ENCODE measurements around the gene MAPK8. TPM values are rescaled to one million over a fixed set of nuclear protein-coding genes. Genes with fewer than 3 reads are reported as not detected.

MAPK8 gene
- total RNA-seq, 1 experiment from 2014 or later = 83.3 TPM

GRCh38 chr10:48462482-48463020 lies 156.1 kb downstream of the MAPK8 start:
- no peaks in the 10 kb centered on the region for H3K9me3 ChIP-seq
- H3K27me3 ChIP-seq (replicated peaks; ENCODE audit: control insufficient read depth, insufficient read depth, low read length) = no peaks in the 10 kb centered on the region
- H3K9me3 Mint-ChIP-seq (ENCODE audit: unreplicated experiment) = no peaks in the 10 kb centered on the region
- intact Hi-C loops (cut with micrococcal nuclease; ENCODE audit: unreplicated experiment) = loop anchor here (1.0 to 2.0 kb wide), 2 partner anchors 44 to 99 kb away; no protein-coding TSS in a partner anchor
- no TSS peak for BruUV-seq (replicated peaks)
- no peak overlapping the region for H3K4me3 ChIP-seq (ENCODE audit: low read depth, low read length)
- H3K27ac Mint-ChIP-seq (ENCODE audit: unreplicated experiment) = no peak overlapping the region
- no peaks in the 10 kb centered on the region for H3K27me3 Mint-ChIP-seq (ENCODE audit: insufficient read depth, unreplicated experiment)
- H3K36me3 ChIP-seq (ENCODE audit: control insufficient read depth, insufficient read depth, low read length) = no peaks in the 10 kb centered on the region
- no peak overlapping the region for H3K4me3 Mint-ChIP-seq (ENCODE audit: unreplicated experiment)
- H3K4me1 ChIP-seq = peaks cover 7% of the 10 kb centered on the region
- POLR2A ChIA-PET = interaction anchor here (0.6 kb wide), 1 partner anchor 16 kb away, joined by 3 read pairs; no protein-coding TSS in a partner anchor
- CTCF ChIA-PET = interaction anchor here (1.0 to 2.1 kb wide), 3 partner anchors 17 to 99 kb away, joined by 5 to 14 read pairs (median 8); no protein-coding TSS in a partner anchor
- no peak for TF ChIP-seq CTCF (IDR thresholded peaks at IDR 0.05; ENCODE audit: insufficient read depth in 1 of 2, low read depth in 1 of 2, low read length in 1 of 2, severe bottlenecking in 1 of 2, unreplicated experiment in 1 of 2)
- H3K36me3 Mint-ChIP-seq (ENCODE audit: insufficient read depth, unreplicated experiment) = peaks cover 4% of the 10 kb centered on the region
- peaks cover 21% of the 10 kb centered on the region for H3K4me1 Mint-ChIP-seq (ENCODE audit: low read depth, unreplicated experiment)
- no peak for DNase-seq

- ChIA-PET CTCF (interaction anchor here (0.5 to 2.1 kb wide), 6 partner anchors 10 to 192 kb away, joined by 3 to 14 read pairs (median 6); partner anchors contain the start of gene ARHGAP22), POLR2A (interaction anchor here (0.6 kb wide), 1 partner anchor 17 kb away, joined by 3 read pairs; no protein-coding TSS in a partner anchor)
- Mint-ChIP-seq H3K4me3 (ENCODE audit: unreplicated experiment) (no peak overlapping the region), H3K9me3 (ENCODE audit: unreplicated experiment) (no peaks in the 10 kb centered on the region), H3K27me3 (ENCODE audit: insufficient read depth, unreplicated experiment) (no peaks in the 10 kb centered on the region), H3K36me3 (ENCODE audit: insufficient read depth, unreplicated experiment) (peaks cover 4% of the 10 kb centered on the region), H3K4me1 (ENCODE audit: low read depth, unreplicated experiment) (peaks cover 28% of the 10 kb centered on the region), H3K27ac (ENCODE audit: unreplicated experiment) (peak overlapping the region; percentile 28)
- H3K4me1 ChIP-seq = peaks cover 16% of the 10 kb centered on the region
- peak; percentile 61 for DNase-seq
- intact Hi-C loops (cut with micrococcal nuclease; ENCODE audit: unreplicated experiment) = loop anchor here (1.0 to 2.0 kb wide), 3 partner anchors 19 to 100 kb away; no protein-coding TSS in a partner anchor
- TF ChIP-seq CTCF (IDR thresholded peaks at IDR 0.05; ENCODE audit: insufficient read depth in 1 of 2, low read depth in 1 of 2, low read length in 1 of 2, severe bottlenecking in 1 of 2, unreplicated experiment in 1 of 2) = peak in 1 of 2 experiments; percentile 47
- H3K36me3 ChIP-seq (ENCODE audit: control insufficient read depth, insufficient read depth, low read length) = no peaks in the 10 kb centered on the region
- H3K9me3 ChIP-seq = no peaks in the 10 kb centered on the region
- BruUV-seq (replicated peaks) = no TSS peak
- no peaks in the 10 kb centered on the region for H3K27me3 ChIP-seq (replicated peaks; ENCODE audit: control insufficient read depth, insufficient read depth, low read length)
- no peak overlapping the region for H3K4me3 ChIP-seq (ENCODE audit: low read depth, low read length)
Observed at GRCh38 chr10:48463318-48464003, 157.0 kb downstream of the MAPK8 start.

GRCh38 chr10:48464121-48464870 lies 157.8 kb downstream of the MAPK8 start:
- Mint-ChIP-seq H3K4me1 (ENCODE audit: low read depth, unreplicated experiment) (peaks cover 29% of the 10 kb centered on the region), H3K27ac (ENCODE audit: unreplicated experiment) (peak overlapping the region; percentile 28), H3K4me3 (ENCODE audit: unreplicated experiment) (no peak overlapping the region), H3K36me3 (ENCODE audit: insufficient read depth, unreplicated experiment) (peaks cover 4% of the 10 kb centered on the region), H3K27me3 (ENCODE audit: insufficient read depth, unreplicated experiment) (no peaks in the 10 kb centered on the region), H3K9me3 (ENCODE audit: unreplicated experiment) (no peaks in the 10 kb centered on the region)
- Histone ChIP-seq H3K4me3 (ENCODE audit: low read depth, low read length) (no peak overlapping the region), H3K9me3 (no peaks in the 10 kb centered on the region), H3K36me3 (ENCODE audit: control insufficient read depth, insufficient read depth, low read length) (no peaks in the 10 kb centered on the region), H3K27me3 (replicated peaks; ENCODE audit: control insufficient read depth, insufficient read depth, low read length) (no peaks in the 10 kb centered on the region), H3K4me1 (peaks cover 25% of the 10 kb centered on the region)
- no peak for TF ChIP-seq CTCF (IDR thresholded peaks at IDR 0.05; ENCODE audit: insufficient read depth in 1 of 2, low read depth in 1 of 2, low read length in 1 of 2, severe bottlenecking in 1 of 2, unreplicated experiment in 1 of 2)
- intact Hi-C loops (cut with micrococcal nuclease; ENCODE audit: unreplicated experiment) = loop anchor here (1.0 kb wide), 1 partner anchor 18 kb away; no protein-coding TSS in a partner anchor
- ChIA-PET CTCF (interaction anchor here (1.4 to 2.1 kb wide), 3 partner anchors 10 to 101 kb away, joined by 8 to 14 read pairs (median 9); no protein-coding TSS in a partner anchor), POLR2A (interaction anchor here (0.5 kb wide), 1 partner anchor 130 kb away, joined by 3 read pairs; no protein-coding TSS in a partner anchor)
- BruUV-seq (replicated peaks) = no TSS peak
- no peak for DNase-seq
